A549 (cell line): ENCODE data around the gene CAMSAP1. TPM values are rescaled to one million over a fixed set of nuclear protein-coding genes. Genes with fewer than 3 reads are reported as not detected.

ENCODE experiments used
- ATAC-seq, 2 experiments: fragments of 200-7000 bp in 1 of 2; fragments of >200 bp in 1 of 2; cut with Nextera tagmentation in 1 of 2; cut with Tn5 transposase in 1 of 2; 3 replicates each; pipeline versions ENCODE4 v1.8.0 to v1.9.1; 2018 to 2020; ENCODE audit warnings: mild to moderate bottlenecking in 1 of 2, moderate library complexity in 1 of 2
- CTCF ChIA-PET: fragments of 300-600 bp; sonication (Branson Sonifier 250); formaldehyde crosslinking; extraction: SDS; loops from one replicate; lab custom pipeline; 2021; ENCODE audit warnings: antibody characterized with exemption, inconsistent platforms; lab: Yijun Ruan, JAX
- POLR2A ChIA-PET: fragments of 350-600 bp; formaldehyde crosslinking; extraction: SDS; loops from one replicate; lab custom pipeline; 2021; ENCODE audit warnings: antibody characterized with exemption, inconsistent platforms; lab: Yijun Ruan, JAX
- DNase-seq, 2 experiments: peaks; one replicate each; pipeline versions ENCODE4 v3.0.0 to v3.0.0-alpha.2; 2011 to 2016; ENCODE audit warnings: low read depth in 1 of 2, low spot score in 1 of 2
- FAIRE-seq: peaks from 2 replicates; lab custom pipeline; 2011; peaks lifted over from hg19 to GRCh38; lab: Jason Lieb, UNC
- H3K27ac ChIP-seq, 2 experiments: fragments of >200 bp; sonication (Bioruptor Twin); formaldehyde crosslinking; 3 replicates each; pipeline ENCODE4 v1.5.1; 2016 to 2017
- H3K4me1 ChIP-seq: fragments of >200 bp; sonication (Bioruptor Twin); formaldehyde crosslinking; 3 replicates; pipeline ENCODE4 v1.6.1; 2016
- H3K4me2 ChIP-seq: fragments of >200 bp; sonication (Bioruptor Twin); formaldehyde crosslinking; 3 replicates; pipeline ENCODE4 v1.6.1; 2016
- H3K4me3 ChIP-seq: fragments of >200 bp; sonication (Bioruptor Twin); formaldehyde crosslinking; 3 replicates; pipeline ENCODE4 v1.5.1; 2016
- H3K9me3 ChIP-seq: fragments of >200 bp; sonication (Bioruptor Twin); formaldehyde crosslinking; 3 replicates; pipeline ENCODE4 v1.6.1; 2016
- E2F6 ChIP-seq: IDR thresholded peaks from 2 replicates; pipeline ENCODE4 v1.6.1; 2012; ENCODE audit warnings: low read depth, borderline replicate concordance
- ELK1 ChIP-seq: fragments of 150-350 bp; IDR thresholded peaks from 2 replicates; pipeline ENCODE4 v1.6.1; 2014; ENCODE audit warnings: low read depth, mild to moderate bottlenecking, low read length
- EP300 ChIP-seq, 2 experiments: fragments of >200 bp; sonication (Bioruptor Twin); formaldehyde crosslinking; IDR thresholded peaks; 2 replicates in 1 of 2; 3 replicates in 1 of 2; pipeline ENCODE4 v1.6.1; 2016 to 2017
- FOSL2 ChIP-seq, 2 experiments: fragments of 450-650 bp in 1 of 2; fragments of >200 bp in 1 of 2; sonication (Bioruptor Twin) in 1 of 2; formaldehyde crosslinking; IDR thresholded peaks; 2 replicates each; pipeline versions ENCODE4 v1.5.0 to v1.6.1; 2016 to 2020; ENCODE audit warnings: mild to moderate bottlenecking in 1 of 2, moderate library complexity in 1 of 2
- FOXS1 ChIP-seq: fragments of 250-450 bp; sonication (Bioruptor Pico); IDR thresholded peaks from 2 replicates; pipeline ENCODE4 v1.5.0; 2020; ENCODE audit warnings: mild to moderate bottlenecking, moderate library complexity
- HEYL ChIP-seq: fragments of 250-450 bp; sonication (Bioruptor Pico); IDR thresholded peaks from 2 replicates; pipeline ENCODE4 v1.8.0; 2021; ENCODE audit warnings: mild to moderate bottlenecking, moderate library complexity
- HOXB13 ChIP-seq: fragments of 250-450 bp; sonication (Bioruptor Pico); IDR thresholded peaks from 2 replicates; pipeline ENCODE4 v1.5.0; 2020; ENCODE audit warnings: low read depth, mild to moderate bottlenecking, moderate library complexity
- JUN ChIP-seq, 2 experiments: fragments of >200 bp; sonication (Bioruptor Twin); formaldehyde crosslinking; IDR thresholded peaks; 2 replicates in 1 of 2; 3 replicates in 1 of 2; pipeline ENCODE4 v1.6.1; 2016 to 2017
- KDM5A ChIP-seq: fragments of 200-600 bp; sonication (generic); IDR thresholded peaks from 2 replicates; pipeline ENCODE4 v1.6.1; 2016; ENCODE audit warnings: antibody characterized with exemption, mild to moderate bottlenecking
- MAZ ChIP-seq: fragments of 150-350 bp; IDR thresholded peaks from 2 replicates; pipeline ENCODE4 v1.6.1; 2014; ENCODE audit warnings: antibody characterized with exemption, low read depth, low read length, borderline replicate concordance
- NFE2L2 ChIP-seq: fragments of 150-350 bp; conservative IDR thresholded peaks from 2 replicates; pipeline ENCODE4 v1.6.1; 2014; ENCODE audit warnings: low read length
- PHF8 ChIP-seq: fragments of 200-600 bp; sonication (generic); IDR thresholded peaks from 2 replicates; pipeline ENCODE4 v1.6.1; 2016; ENCODE audit warnings: low read depth, mild to moderate bottlenecking, antibody characterized with exemption, moderate library complexity, borderline replicate concordance
- POLR2AphosphoS2 ChIP-seq: conservative IDR thresholded peaks from 2 replicates; pipeline ENCODE4 v1.6.1; 2012; ENCODE audit warnings: low read length, improper control_type of control experiment, inconsistent platforms
- RFX5 ChIP-seq: fragments of 450-650 bp; IDR thresholded peaks from 2 replicates; pipeline ENCODE4 v1.7.1; 2014; ENCODE audit warnings: antibody characterized with exemption, mild to moderate bottlenecking, moderate library complexity
- RNF2 ChIP-seq: fragments of 200-600 bp; sonication (generic); IDR thresholded peaks from 2 replicates; pipeline ENCODE4 v1.6.1; 2016; ENCODE audit warnings: low read depth, mild to moderate bottlenecking, antibody characterized with exemption, moderate library complexity, borderline replicate concordance
- SREBF2 ChIP-seq: fragments of 450-650 bp; IDR thresholded peaks from 2 replicates; pipeline ENCODE4 v1.6.1; 2014; ENCODE audit warnings: mild to moderate bottlenecking, moderate library complexity
- TP53 ChIP-seq: fragments of 250-450 bp; sonication (Bioruptor Pico); IDR thresholded peaks from 2 replicates; pipeline ENCODE4 v1.5.0; 2021; ENCODE audit warnings: mild to moderate bottlenecking, moderate library complexity
- ZSCAN20 ChIP-seq: fragments of 250-450 bp; sonication (Bioruptor Pico); IDR thresholded peaks from 2 replicates; pipeline ENCODE4 v1.8.0; 2022; ENCODE audit warnings: mild to moderate bottlenecking, moderate library complexity
- WGBS: methylation state at CpG from one replicate; pipeline ENCODE4 v1.1.6; 2017; ENCODE audit errors: missing lambda C conversion rate; 5-methylcytosine and 5-hydroxymethylcytosine counted together
- polyA plus RNA-seq, 4 experiments: library from polyadenylated mRNA; depleted of rRNA in 3 of 4; stranded (reverse); fragments of >200 nt; fragmentation: RNase III in 1 of 4; extraction: RNeasy Plus Mini Kit Qiagen cat#74134 plus additional on column Dnase treatment in 1 of 4; gene quantifications; 2 replicates in 3 of 4; 3 replicates in 1 of 4; pipeline ENCODE4 v1.2.3, GENCODE V29; 2011 to 2017
- TF ChIP-seq, protein P1 (sequence below): fragments of 250-450 bp; sonication (Bioruptor Pico); IDR thresholded peaks from 2 replicates; pipeline ENCODE4 v1.5.0; 2020; ENCODE audit warnings: low read depth, mild to moderate bottlenecking, moderate library complexity

Gene CAMSAP1
- polyA plus RNA-seq, 2 of the 4 experiments (the other 2 are of a cell fraction), result 8.6 to 15.0 TPM

- TF ChIP-seq JUN (IDR thresholded peaks at IDR 0.05), result no peak
- no peak for TF ChIP-seq FOSL2 (IDR thresholded peaks at IDR 0.05)
- TF ChIP-seq FOSL2 (CRISPR knock-in tag; IDR thresholded peaks at IDR 0.05), result no peak
- TF ChIP-seq EP300 (IDR thresholded peaks at IDR 0.05), result no peak
- no peak for TF ChIP-seq HOXB13 (CRISPR knock-in tag)
- TF ChIP-seq NFE2L2, result no peak
- no peak for TF ChIP-seq FOXS1 (CRISPR knock-in tag)
- no peak for TF ChIP-seq ELK1
These were observed 30.5 kb upstream of the CAMSAP1 start (continued) for GRCh38 chr9:135937521-135938489.

- FAIRE-seq (no peak), DNase-seq (no peak), ATAC-seq (no peak)
- no peak overlapping the region for H3K4me3 ChIP-seq
- no peak overlapping the region for H3K4me2 ChIP-seq
- 95% methylated on average over 13 of the region's 13 CpGs for WGBS
- POLR2A ChIA-PET, result no interaction called here
- CTCF ChIA-PET, result interaction anchor here (1.1 kb wide), 1 partner anchor 56 kb away, joined by 3 read pairs; no protein-coding TSS in a partner anchor
- H3K4me1 ChIP-seq, result no peaks in the 10 kb centered on the region
- no peaks in the 10 kb centered on the region for H3K9me3 ChIP-seq
- no peak overlapping the region for H3K27ac ChIP-seq
- TF ChIP-seq, protein P1, sequence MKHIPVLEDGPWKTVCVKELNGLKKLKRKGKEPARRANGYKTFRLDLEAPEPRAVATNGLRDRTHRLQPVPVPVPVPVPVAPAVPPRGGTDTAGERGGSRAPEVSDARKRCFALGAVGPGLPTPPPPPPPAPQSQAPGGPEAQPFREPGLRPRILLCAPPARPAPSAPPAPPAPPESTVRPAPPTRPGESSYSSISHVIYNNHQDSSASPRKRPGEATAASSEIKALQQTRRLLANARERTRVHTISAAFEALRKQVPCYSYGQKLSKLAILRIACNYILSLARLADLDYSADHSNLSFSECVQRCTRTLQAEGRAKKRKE (CRISPR knock-in tag), result no peak
- no peak for TF ChIP-seq HEYL (CRISPR knock-in tag)
- no peak for TF ChIP-seq FOXS1 (CRISPR knock-in tag)
- no peak for TF ChIP-seq SREBF2
- no peak for TF ChIP-seq MAZ
- TF ChIP-seq ZSCAN20 (CRISPR knock-in tag), result no peak
- TF ChIP-seq TP53 (CRISPR knock-in tag), result no peak
These were observed 25.8 kb upstream of the CAMSAP1 start for GRCh38 chr9:135933114-135933513.

- peaks cover 2% of the 10 kb centered on the region; the same call in 1 of the 3 replicates for H3K4me1 ChIP-seq
- no peak for DNase-seq
- H3K9me3 ChIP-seq, result no peaks in the 10 kb centered on the region
- H3K4me3 ChIP-seq, result no peak overlapping the region
- CTCF ChIA-PET, result no interaction called here
- 93% methylated on average over 18 of the region's 18 CpGs for WGBS
- POLR2A ChIA-PET, result no interaction called here
- FAIRE-seq, result no peak
- TF ChIP-seq RNF2, result no peak
- no peak for TF ChIP-seq E2F6
- TF ChIP-seq RFX5, result no peak
- no peak for TF ChIP-seq POLR2AphosphoS2
- no peak for TF ChIP-seq KDM5A
- TF ChIP-seq PHF8, result no peak
- no peak for ATAC-seq
- H3K27ac ChIP-seq, result no peak overlapping the region
- H3K4me2 ChIP-seq, result no peak overlapping the region
These were observed 25.3 kb upstream of the CAMSAP1 start for GRCh38 chr9:135932656-135933055.
